Measurements from ENCODE around the gene OOSP1.

GRCh38 chr11:59901306-59901705 lies 36.9 kb upstream of the OOSP1 start:
- TF ChIP-seq, protein P1, sequence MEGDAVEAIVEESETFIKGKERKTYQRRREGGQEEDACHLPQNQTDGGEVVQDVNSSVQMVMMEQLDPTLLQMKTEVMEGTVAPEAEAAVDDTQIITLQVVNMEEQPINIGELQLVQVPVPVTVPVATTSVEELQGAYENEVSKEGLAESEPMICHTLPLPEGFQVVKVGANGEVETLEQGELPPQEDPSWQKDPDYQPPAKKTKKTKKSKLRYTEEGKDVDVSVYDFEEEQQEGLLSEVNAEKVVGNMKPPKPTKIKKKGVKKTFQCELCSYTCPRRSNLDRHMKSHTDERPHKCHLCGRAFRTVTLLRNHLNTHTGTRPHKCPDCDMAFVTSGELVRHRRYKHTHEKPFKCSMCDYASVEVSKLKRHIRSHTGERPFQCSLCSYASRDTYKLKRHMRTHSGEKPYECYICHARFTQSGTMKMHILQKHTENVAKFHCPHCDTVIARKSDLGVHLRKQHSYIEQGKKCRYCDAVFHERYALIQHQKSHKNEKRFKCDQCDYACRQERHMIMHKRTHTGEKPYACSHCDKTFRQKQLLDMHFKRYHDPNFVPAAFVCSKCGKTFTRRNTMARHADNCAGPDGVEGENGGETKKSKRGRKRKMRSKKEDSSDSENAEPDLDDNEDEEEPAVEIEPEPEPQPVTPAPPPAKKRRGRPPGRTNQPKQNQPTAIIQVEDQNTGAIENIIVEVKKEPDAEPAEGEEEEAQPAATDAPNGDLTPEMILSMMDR (IDR thresholded peaks at IDR 0.05; ENCODE audit: low read depth, low read length): no peak
- TF ChIP-seq MYC (IDR thresholded peaks at IDR 0.05; ENCODE audit: low read depth, low read length): no peak
- TF ChIP-seq POLR2A (IDR thresholded peaks at IDR 0.05; ENCODE audit: extremely low read depth, insufficient read length): no peak
- TF ChIP-seq, protein P2, sequence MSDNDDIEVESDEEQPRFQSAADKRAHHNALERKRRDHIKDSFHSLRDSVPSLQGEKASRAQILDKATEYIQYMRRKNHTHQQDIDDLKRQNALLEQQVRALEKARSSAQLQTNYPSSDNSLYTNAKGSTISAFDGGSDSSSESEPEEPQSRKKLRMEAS (IDR thresholded peaks at IDR 0.05; ENCODE audit: low read depth, low read length): no peak

Data from NB4 (cell line).